ENCODE data around the gene TTC23L. TPM values are rescaled to one million over a fixed set of nuclear protein-coding genes. Genes with fewer than 3 reads are reported as not detected.

TTC23L gene
- total RNA-seq, 4 donors from 2014 or later, result 0.13 to 0.73 TPM; not detected in 2

GRCh38 chr5:34870382-34870781, 31.4 kb downstream of the TTC23L start:
- 93 to 100% methylated on average over 2 of the region's 2 CpGs for WGBS, 2 donors (ENCODE audit: low coverage in 1 of 2)
- no peak overlapping the region for H3K4me3 ChIP-seq
- H3K27me3 ChIP-seq, result no peaks in the 10 kb centered on the region
- H3K27ac ChIP-seq, result no peak overlapping the region
- no peak for ATAC-seq
- no peak for TF ChIP-seq CTCF (IDR thresholded peaks at IDR 0.05)
- TF ChIP-seq POLR2AphosphoS5 (IDR thresholded peaks at IDR 0.05), result no peak
- TF ChIP-seq POLR2A (IDR thresholded peaks at IDR 0.05), result no peak
- TF ChIP-seq EP300 (IDR thresholded peaks at IDR 0.05), result no peak
- no peaks in the 10 kb centered on the region for H3K4me1 ChIP-seq
- peaks cover 0 to 2% (median 0%) of the 10 kb centered on the region in 3 donors for H3K9me3 ChIP-seq
- H3K36me3 ChIP-seq, result no peaks in the 10 kb centered on the region

- Histone ChIP-seq H3K9me3 (peaks cover 0 to 24% (median 0%) of the 10 kb centered on the region in 3 donors), H3K27ac (no peak overlapping the region), H3K4me3 (no peak overlapping the region), H3K36me3 (no peaks in the 10 kb centered on the region), H3K27me3 (no peaks in the 10 kb centered on the region), H3K4me1 (no peaks in the 10 kb centered on the region)
- TF ChIP-seq CTCF (IDR thresholded peaks at IDR 0.05), result no peak
- TF ChIP-seq POLR2AphosphoS5 (IDR thresholded peaks at IDR 0.05), result no peak
- no peak for TF ChIP-seq EP300 (IDR thresholded peaks at IDR 0.05)
- TF ChIP-seq POLR2A (IDR thresholded peaks at IDR 0.05), result no peak
- no peak for ATAC-seq
These were observed 37.3 kb downstream of the TTC23L start for GRCh38 chr5:34876275-34876674.

GRCh38 chr5:34881246-34881645, 42.3 kb downstream of the TTC23L start:
- ATAC-seq, result no peak
- H3K36me3 ChIP-seq, result no peaks in the 10 kb centered on the region
- TF ChIP-seq EP300 (IDR thresholded peaks at IDR 0.05) (no peak), POLR2AphosphoS5 (IDR thresholded peaks at IDR 0.05) (no peak), POLR2A (IDR thresholded peaks at IDR 0.05) (no peak), CTCF (IDR thresholded peaks at IDR 0.05) (no peak)
- H3K4me1 ChIP-seq, result no peaks in the 10 kb centered on the region
- no peaks in the 10 kb centered on the region for H3K27me3 ChIP-seq
- no peak overlapping the region for H3K27ac ChIP-seq
- no peak overlapping the region for H3K4me3 ChIP-seq
- H3K9me3 ChIP-seq, result peaks cover 0 to 13% (median 0%) of the 10 kb centered on the region in 3 donors

- no peaks in the 10 kb centered on the region for H3K4me1 ChIP-seq
- ATAC-seq, result no peak
- 60 to 77% methylated on average over 2 to 3 of the region's 3 CpGs for WGBS, 2 donors (ENCODE audit: low coverage in 1 of 2)
- H3K36me3 ChIP-seq, result no peaks in the 10 kb centered on the region
- H3K27ac ChIP-seq, result no peak overlapping the region
- no peaks in the 10 kb centered on the region for H3K27me3 ChIP-seq
- TF ChIP-seq EP300 (IDR thresholded peaks at IDR 0.05), result no peak
- no peak for TF ChIP-seq CTCF (IDR thresholded peaks at IDR 0.05)
- no peak for TF ChIP-seq POLR2A (IDR thresholded peaks at IDR 0.05)
- TF ChIP-seq POLR2AphosphoS5 (IDR thresholded peaks at IDR 0.05), result no peak
- no peak overlapping the region for H3K4me3 ChIP-seq
- no peaks in the 10 kb centered on the region for H3K9me3 ChIP-seq
These were observed 47.6 kb downstream of the TTC23L start for GRCh38 chr5:34886392-34887119.

- H3K9me3 ChIP-seq, result no peaks in the 10 kb centered on the region
- no peak overlapping the region for H3K4me3 ChIP-seq
- no peaks in the 10 kb centered on the region for H3K27me3 ChIP-seq
- TF ChIP-seq CTCF (IDR thresholded peaks at IDR 0.05), result no peak
- no peak for TF ChIP-seq POLR2A (IDR thresholded peaks at IDR 0.05)
- TF ChIP-seq EP300 (IDR thresholded peaks at IDR 0.05), result no peak
- no peak for ATAC-seq
- no peaks in the 10 kb centered on the region for H3K4me1 ChIP-seq
- H3K36me3 ChIP-seq, result no peaks in the 10 kb centered on the region
- 100% methylated on average over 1 of the region's 1 CpG; no CpG with 5 or more reads in 1 of the 2 donors for WGBS, 2 donors (ENCODE audit: low coverage in 1 of 2)
- no peak overlapping the region for H3K27ac ChIP-seq
These were observed 50.4 kb downstream of the TTC23L start for GRCh38 chr5:34889394-34889793.

All from gastroesophageal sphincter (tissue), 4 donors.